ENCODE data around the gene IDH3G.
"Not testable (repeated sequence)": the region's sequence is repeated elsewhere in the genome, so short reads cannot be mapped to it uniquely, and the experiment has no call there.

GRCh38 chrX:153742796-153743467, 51.2 kb downstream of the IDH3G start:
- not testable (repeated sequence) for TF ChIP-seq CTCF (optimal IDR thresholded peaks at IDR 0.05 in 1 of 3, IDR thresholded peaks at IDR 0.05 in 1 of 3, conservative IDR thresholded peaks at IDR 0.05 in 1 of 3; ENCODE audit: extremely low read depth in 1 of 3, insufficient read depth in 2 of 3, low read length in 3 of 3); EZH2 (IDR thresholded peaks at IDR 0.05; ENCODE audit: low read length)
